Measurements from ENCODE around the gene CBX1.

GRCh38 chr17:48110761-48111160, 9.5 kb upstream of the CBX1 start:
- TF ChIP-seq CTCF (conservative IDR thresholded peaks at IDR 0.05; ENCODE audit: low read length) (no peak), EZH2phosphoT487 (IDR thresholded peaks at IDR 0.05; ENCODE audit: borderline replicate concordance) (no peak)
